Ammon's horn (tissue), 1 donor: ENCODE results near the gene ISG20L2.

Experiments
- DNase-seq: peaks from one replicate; pipeline ENCODE4 v3.0.0-alpha.2; 2016; ENCODE audit warnings: low spot score

ISG20L2 gene

GRCh38 chr1:156689035-156689952, 39.3 kb downstream of the ISG20L2 start:
- peak; percentile 80 for DNase-seq

GRCh38 chr1:156684227-156684782, 44.3 kb downstream of the ISG20L2 start:
- DNase-seq = no peak

- DNase-seq = no peak
These were observed 46.2 kb downstream of the ISG20L2 start for GRCh38 chr1:156682166-156682890.

GRCh38 chr1:156681196-156681960, 47.2 kb downstream of the ISG20L2 start:
- DNase-seq = no peak

GRCh38 chr1:156680056-156680455, 48.5 kb downstream of the ISG20L2 start:
- no peak for DNase-seq

GRCh38 chr1:156677616-156678596, 50.7 kb downstream of the ISG20L2 start:
- DNase-seq = peak; percentile 89

GRCh38 chr1:156676820-156677615, 51.5 kb downstream of the ISG20L2 start, which contains the start of gene NES:
Gene NES, minus strand, starts transcription at chr1:156677407. Its CDS starts 143 bp downstream, at chr1:156677264.
- peak; percentile 48 for DNase-seq

- no peak for DNase-seq
These were observed 52.3 kb downstream of the ISG20L2 start for GRCh38 chr1:156676114-156676819.

GRCh38 chr1:156675210-156676113, 53.1 kb downstream of the ISG20L2 start:
- DNase-seq = no peak

GRCh38 chr1:156673387-156674121, 55.0 kb downstream of the ISG20L2 start:
- peak; percentile 73 for DNase-seq
